ENCODE data around the gene AHRR.

DNA sequence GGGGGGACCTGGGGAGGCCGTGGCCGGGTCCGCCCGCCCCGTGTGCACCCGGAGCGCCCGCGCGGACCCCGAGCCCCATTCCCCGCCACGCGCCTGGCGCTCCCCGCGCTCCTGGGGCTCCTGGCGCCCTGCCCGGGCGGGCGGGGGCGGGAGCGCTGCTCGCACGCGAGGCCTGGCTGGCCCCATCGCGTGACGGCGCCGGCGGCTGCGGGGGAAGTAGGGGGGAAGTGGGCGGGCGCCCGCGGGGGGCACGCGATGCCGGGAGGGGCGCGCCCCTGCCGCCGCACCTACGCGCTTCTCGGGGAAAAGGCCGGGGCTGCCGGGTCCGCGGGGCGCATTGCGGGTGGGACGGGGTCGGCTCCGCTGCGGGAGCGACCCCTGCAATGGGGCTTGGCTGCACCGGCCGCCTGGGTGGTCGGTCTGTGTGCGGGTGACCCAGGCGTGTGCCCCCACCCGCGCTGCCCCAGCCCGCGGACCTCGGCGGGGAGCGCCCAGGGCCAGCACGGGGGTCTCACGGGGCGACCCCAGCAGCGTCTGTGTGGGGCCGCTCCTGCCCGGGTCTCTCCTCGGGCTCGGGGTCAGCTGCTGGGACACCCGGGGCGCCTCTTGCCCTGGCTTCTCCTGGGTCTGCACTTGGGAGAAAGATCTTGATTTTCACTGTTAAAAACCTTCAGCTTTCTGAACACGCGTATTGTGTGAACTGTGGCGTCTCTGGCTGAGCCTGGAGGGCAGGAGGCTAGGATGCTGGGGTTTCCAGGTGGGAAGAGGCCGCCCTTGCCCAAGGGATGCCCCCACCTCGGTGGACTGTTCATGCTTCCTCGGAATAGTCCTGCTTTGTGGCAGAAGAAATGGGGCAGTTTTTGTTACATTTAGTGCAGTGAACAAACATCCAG, 52.4 kb downstream of the AHRR start:
- TF ChIP-seq POLR2AphosphoS5 (IDR thresholded peaks at IDR 0.05; ENCODE audit: low read depth, low read length) (no peak), SIN3A (IDR thresholded peaks at IDR 0.05; ENCODE audit: borderline replicate concordance, insufficient read depth, low read length) (no peak), TAF1 (IDR thresholded peaks at IDR 0.05; ENCODE audit: borderline replicate concordance, insufficient read depth, low read length) (no peak)
- TF ChIP-seq, protein P1, sequence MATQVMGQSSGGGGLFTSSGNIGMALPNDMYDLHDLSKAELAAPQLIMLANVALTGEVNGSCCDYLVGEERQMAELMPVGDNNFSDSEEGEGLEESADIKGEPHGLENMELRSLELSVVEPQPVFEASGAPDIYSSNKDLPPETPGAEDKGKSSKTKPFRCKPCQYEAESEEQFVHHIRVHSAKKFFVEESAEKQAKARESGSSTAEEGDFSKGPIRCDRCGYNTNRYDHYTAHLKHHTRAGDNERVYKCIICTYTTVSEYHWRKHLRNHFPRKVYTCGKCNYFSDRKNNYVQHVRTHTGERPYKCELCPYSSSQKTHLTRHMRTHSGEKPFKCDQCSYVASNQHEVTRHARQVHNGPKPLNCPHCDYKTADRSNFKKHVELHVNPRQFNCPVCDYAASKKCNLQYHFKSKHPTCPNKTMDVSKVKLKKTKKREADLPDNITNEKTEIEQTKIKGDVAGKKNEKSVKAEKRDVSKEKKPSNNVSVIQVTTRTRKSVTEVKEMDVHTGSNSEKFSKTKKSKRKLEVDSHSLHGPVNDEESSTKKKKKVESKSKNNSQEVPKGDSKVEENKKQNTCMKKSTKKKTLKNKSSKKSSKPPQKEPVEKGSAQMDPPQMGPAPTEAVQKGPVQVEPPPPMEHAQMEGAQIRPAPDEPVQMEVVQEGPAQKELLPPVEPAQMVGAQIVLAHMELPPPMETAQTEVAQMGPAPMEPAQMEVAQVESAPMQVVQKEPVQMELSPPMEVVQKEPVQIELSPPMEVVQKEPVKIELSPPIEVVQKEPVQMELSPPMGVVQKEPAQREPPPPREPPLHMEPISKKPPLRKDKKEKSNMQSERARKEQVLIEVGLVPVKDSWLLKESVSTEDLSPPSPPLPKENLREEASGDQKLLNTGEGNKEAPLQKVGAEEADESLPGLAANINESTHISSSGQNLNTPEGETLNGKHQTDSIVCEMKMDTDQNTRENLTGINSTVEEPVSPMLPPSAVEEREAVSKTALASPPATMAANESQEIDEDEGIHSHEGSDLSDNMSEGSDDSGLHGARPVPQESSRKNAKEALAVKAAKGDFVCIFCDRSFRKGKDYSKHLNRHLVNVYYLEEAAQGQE (IDR thresholded peaks at IDR 0.05; ENCODE audit: insufficient read depth in 1 of 2, low read depth in 2 of 2, low read length in 2 of 2): no peak

Data from PFSK-1 (cell line).